GM21447 (cell line): ENCODE measurements around the gene SNHG17.

Experiments used
- ATAC-seq: cut with Tn5 transposase; IDR thresholded peaks from one replicate; pipeline ENCODE4 v1.9.1; 2021; ENCODE audit not compliant: unreplicated experiment

SNHG17 gene

DNA sequence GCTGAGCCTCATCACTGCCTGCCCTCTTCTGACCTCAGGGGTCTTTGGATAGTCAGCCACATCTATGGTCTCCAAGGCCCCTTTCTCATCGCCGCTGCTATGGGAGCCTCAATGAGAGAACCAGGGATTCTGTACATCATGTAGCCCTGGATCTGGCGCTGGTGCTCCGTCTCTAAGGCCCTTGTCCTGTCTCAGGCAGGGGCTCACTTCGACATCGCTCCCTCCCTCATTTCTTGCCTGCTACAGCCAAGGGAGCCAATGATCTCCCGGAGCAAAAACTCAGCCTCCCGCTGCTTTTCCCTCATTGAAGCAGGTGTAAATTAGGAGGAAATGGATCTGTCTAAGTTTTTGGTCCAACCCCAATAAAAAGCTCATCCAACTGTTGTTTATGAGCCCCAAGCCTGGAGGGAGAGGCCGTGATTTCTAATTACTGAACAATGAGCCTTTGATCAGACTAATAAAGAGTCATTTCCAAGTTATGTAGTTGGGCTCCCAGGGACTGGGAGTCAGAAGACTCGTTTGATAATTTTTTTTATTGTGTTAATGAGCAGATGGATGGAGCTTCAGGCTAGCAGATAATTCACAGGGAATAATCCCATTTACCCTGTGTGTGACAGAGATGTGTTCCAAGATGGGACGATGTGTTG, 58.0 kb downstream of the SNHG17 start:
- ATAC-seq = no peak

- no peak for ATAC-seq
Observed at GRCh38 chr20:38373898-38374297, 61.2 kb downstream of the SNHG17 start.

GRCh38 chr20:38373231-38373867, 61.8 kb downstream of the SNHG17 start:
- ATAC-seq = no peak

DNA sequence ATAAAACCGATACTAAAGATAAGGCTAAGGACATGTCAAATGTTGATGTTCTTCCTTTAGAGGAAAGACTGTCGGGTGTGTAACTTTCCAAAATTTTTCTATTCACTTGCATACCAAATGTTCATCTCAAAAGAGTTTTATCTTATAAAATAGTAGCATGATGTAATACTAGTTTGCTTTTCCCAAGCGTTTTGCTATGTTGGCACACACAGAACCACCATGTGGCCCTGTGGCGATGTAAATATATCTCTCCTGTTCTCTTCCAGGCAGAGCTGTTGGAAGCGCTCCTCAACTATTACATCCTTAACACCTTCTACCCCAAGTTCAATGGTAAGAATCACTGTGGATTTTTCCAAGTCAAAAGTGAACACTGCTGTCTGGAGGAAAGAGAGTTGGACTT, 62.3 kb downstream of the SNHG17 start:
- ATAC-seq = no peak
